ENCODE data around the gene HERC2. TPM values are rescaled to one million over a fixed set of nuclear protein-coding genes. Genes with fewer than 3 reads are reported as not detected.

HERC2 gene
- polyA plus RNA-seq, 2 donors = 19.4 to 28.2 TPM

- no peaks in the 10 kb centered on the region for H3K36me3 ChIP-seq (ENCODE audit: control insufficient read depth in 2 of 2, insufficient read depth in 2 of 2, low read length in 1 of 2)
- H3K27ac ChIP-seq (ENCODE audit: low read depth in 2 of 2, low read length in 1 of 2) = no peak overlapping the region
- no peaks in the 10 kb centered on the region for H3K27me3 ChIP-seq (ENCODE audit: control insufficient read depth in 1 of 2, insufficient read depth in 2 of 2, low read length in 2 of 2)
- whole genome bisulfite sequencing, 2 donors = 81 to 98% methylated on average over 2 of the region's 2 CpGs
- no peak overlapping the region for H3K4me3 ChIP-seq (ENCODE audit: low read depth in 1 of 2, low read length in 2 of 2)
- H3K9me3 ChIP-seq (ENCODE audit: control insufficient read depth in 2 of 2, insufficient read depth in 1 of 2, low read depth in 1 of 2, low read length in 1 of 2) = no peaks in the 10 kb centered on the region
- peaks cover 5 to 13% of the 10 kb centered on the region in 2 donors for H3K4me1 ChIP-seq (ENCODE audit: control insufficient read depth in 2 of 2, insufficient read depth in 2 of 2, low read length in 1 of 2)
These were observed 230.7 kb downstream of the HERC2 start for GRCh38 chr15:28091313-28091712.

- peaks cover 0 to 3% of the 10 kb centered on the region in 2 donors for H3K4me1 ChIP-seq (ENCODE audit: control insufficient read depth in 2 of 2, insufficient read depth in 2 of 2, low read length in 1 of 2)
- H3K27ac ChIP-seq (ENCODE audit: low read depth in 2 of 2, low read length in 1 of 2) = no peak overlapping the region
- no peak overlapping the region for H3K4me3 ChIP-seq (ENCODE audit: low read depth in 1 of 2, low read length in 2 of 2)
- H3K27me3 ChIP-seq (ENCODE audit: control insufficient read depth in 1 of 2, insufficient read depth in 2 of 2, low read length in 2 of 2) = no peaks in the 10 kb centered on the region
- peaks cover 2 to 6% of the 10 kb centered on the region in 2 donors for H3K9me3 ChIP-seq (ENCODE audit: control insufficient read depth in 2 of 2, insufficient read depth in 1 of 2, low read depth in 1 of 2, low read length in 1 of 2)
- 21 to 32% methylated on average over 2 of the region's 2 CpGs for WGBS, 2 donors
- no peaks in the 10 kb centered on the region for H3K36me3 ChIP-seq (ENCODE audit: control insufficient read depth in 2 of 2, insufficient read depth in 2 of 2, low read length in 1 of 2)
These were observed 235.7 kb downstream of the HERC2 start for GRCh38 chr15:28086175-28086703.

DNA sequence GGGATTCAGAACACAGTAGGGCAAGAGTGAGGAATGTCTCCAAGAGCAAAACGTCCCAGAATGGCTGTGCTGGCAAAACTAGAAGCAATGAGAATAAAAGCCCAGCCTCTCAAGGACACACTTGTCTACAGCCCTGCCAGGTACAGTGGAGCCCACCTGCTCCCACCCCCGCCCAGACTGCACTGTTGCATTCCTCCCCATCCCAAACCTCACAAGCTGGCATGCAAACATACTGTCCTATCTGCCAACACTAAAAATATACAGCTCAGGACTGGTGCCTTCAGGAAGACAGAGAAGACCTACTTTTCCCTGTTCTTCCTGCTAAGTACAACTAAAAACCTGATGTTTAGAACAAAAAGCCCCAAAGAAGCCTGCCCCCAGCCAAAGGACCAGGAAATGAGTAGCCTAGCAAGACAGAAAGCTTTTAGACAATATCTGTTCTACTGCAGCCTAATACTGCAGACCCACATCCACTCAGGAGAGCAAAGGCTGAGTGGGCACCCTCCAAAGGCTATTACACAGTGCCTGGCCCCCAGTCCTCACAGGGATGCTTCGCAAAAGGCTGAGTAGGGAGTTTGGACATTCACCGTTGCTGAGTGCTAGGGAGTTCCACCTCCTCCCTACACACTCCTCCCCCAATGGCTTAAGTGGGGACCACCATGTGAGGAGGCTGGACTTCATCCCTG is 236.3 kb downstream of the HERC2 start:
- H3K4me1 ChIP-seq (ENCODE audit: control insufficient read depth in 2 of 2, insufficient read depth in 2 of 2, low read length in 1 of 2) = peaks cover 0 to 3% of the 10 kb centered on the region in 2 donors
- WGBS, 2 donors = 76 to 87% methylated on average over 4 of the region's 4 CpGs
- no peak overlapping the region for H3K4me3 ChIP-seq (ENCODE audit: low read depth in 1 of 2, low read length in 2 of 2)
- H3K27ac ChIP-seq (ENCODE audit: low read depth in 2 of 2, low read length in 1 of 2) = no peak overlapping the region
- peaks cover 2 to 6% of the 10 kb centered on the region in 2 donors for H3K9me3 ChIP-seq (ENCODE audit: control insufficient read depth in 2 of 2, insufficient read depth in 1 of 2, low read depth in 1 of 2, low read length in 1 of 2)
- no peaks in the 10 kb centered on the region for H3K36me3 ChIP-seq (ENCODE audit: control insufficient read depth in 2 of 2, insufficient read depth in 2 of 2, low read length in 1 of 2)
- H3K27me3 ChIP-seq (ENCODE audit: control insufficient read depth in 1 of 2, insufficient read depth in 2 of 2, low read length in 2 of 2) = no peaks in the 10 kb centered on the region

DNA sequence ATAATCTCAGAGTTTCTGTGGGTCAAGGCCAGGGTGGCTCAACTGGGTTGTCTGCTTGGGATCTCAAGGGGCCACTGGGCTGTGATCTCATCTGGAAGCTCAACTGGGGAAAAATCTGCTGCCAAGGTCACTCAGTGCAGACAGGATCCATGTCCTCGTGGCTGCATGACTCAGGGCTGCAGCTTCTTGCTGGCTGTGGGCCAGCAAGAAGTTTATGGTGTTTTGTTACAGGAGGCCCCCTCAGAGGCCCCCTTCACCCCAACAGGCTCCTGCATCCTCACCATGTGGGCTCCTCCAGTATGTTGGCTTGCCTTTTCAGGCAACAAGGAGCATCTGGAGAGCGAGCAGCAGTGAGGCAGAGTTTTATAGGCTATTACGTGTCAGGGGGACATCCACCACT is 237.4 kb downstream of the HERC2 start:
- 66 to 73% methylated on average over 3 of the region's 3 CpGs for whole genome bisulfite sequencing, 2 donors
- H3K4me3 ChIP-seq (ENCODE audit: low read depth in 1 of 2, low read length in 2 of 2) = no peak overlapping the region
- no peak overlapping the region for H3K27ac ChIP-seq (ENCODE audit: low read depth in 2 of 2, low read length in 1 of 2)
- H3K36me3 ChIP-seq (ENCODE audit: control insufficient read depth in 2 of 2, insufficient read depth in 2 of 2, low read length in 1 of 2) = peaks cover 0 to 2% of the 10 kb centered on the region in 2 donors
- H3K27me3 ChIP-seq (ENCODE audit: control insufficient read depth in 1 of 2, insufficient read depth in 2 of 2, low read length in 2 of 2) = no peaks in the 10 kb centered on the region
- peaks cover 2 to 6% of the 10 kb centered on the region in 2 donors for H3K9me3 ChIP-seq (ENCODE audit: control insufficient read depth in 2 of 2, insufficient read depth in 1 of 2, low read depth in 1 of 2, low read length in 1 of 2)
- peaks cover 0 to 3% of the 10 kb centered on the region in 2 donors for H3K4me1 ChIP-seq (ENCODE audit: control insufficient read depth in 2 of 2, insufficient read depth in 2 of 2, low read length in 1 of 2)

DNA sequence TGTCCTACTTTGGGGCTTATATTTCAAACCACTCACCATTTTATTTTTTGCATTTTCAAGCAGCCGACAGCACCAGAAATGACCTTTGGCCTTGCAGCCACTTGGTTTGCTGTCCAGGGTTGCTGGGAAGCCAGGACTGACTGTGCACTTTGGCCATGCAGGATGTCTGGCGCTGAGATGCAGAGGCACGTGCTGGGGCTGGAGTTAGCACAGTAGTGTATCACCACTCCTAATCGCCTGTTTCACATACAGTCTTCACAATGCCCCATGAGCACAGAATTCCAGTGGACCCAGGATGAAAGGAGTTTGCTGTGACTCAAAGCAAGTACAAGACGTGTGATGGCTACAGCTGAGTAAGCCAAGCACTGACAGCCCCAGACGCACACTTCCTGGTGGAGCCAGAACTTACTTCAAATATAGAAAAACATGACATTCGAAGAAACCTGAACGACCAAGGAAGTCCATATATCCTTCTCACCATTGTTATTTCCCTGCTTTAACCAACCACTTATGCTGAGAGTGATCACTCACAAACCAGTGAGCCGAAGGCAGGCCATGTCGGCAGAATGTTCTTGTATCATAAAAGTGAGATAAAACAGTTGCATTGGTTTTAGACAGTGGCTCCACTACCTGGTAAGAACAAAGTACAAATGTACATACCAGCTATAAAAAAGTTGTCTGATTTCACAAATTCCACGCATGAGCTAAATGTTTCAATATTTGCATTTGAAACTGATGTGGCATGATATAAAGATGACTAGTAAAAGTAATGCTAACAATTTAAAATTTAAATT is 238.9 kb downstream of the HERC2 start:
- peaks cover 2 to 6% of the 10 kb centered on the region in 2 donors for H3K9me3 ChIP-seq (ENCODE audit: control insufficient read depth in 2 of 2, insufficient read depth in 1 of 2, low read depth in 1 of 2, low read length in 1 of 2)
- no peaks in the 10 kb centered on the region for H3K27me3 ChIP-seq (ENCODE audit: control insufficient read depth in 1 of 2, insufficient read depth in 2 of 2, low read length in 2 of 2)
- H3K4me1 ChIP-seq (ENCODE audit: control insufficient read depth in 2 of 2, insufficient read depth in 2 of 2, low read length in 1 of 2) = peaks cover 0 to 3% of the 10 kb centered on the region in 2 donors
- no peak overlapping the region for H3K27ac ChIP-seq (ENCODE audit: low read depth in 2 of 2, low read length in 1 of 2)
- 69 to 72% methylated on average over 11 of the region's 11 CpGs for WGBS, 2 donors
- H3K36me3 ChIP-seq (ENCODE audit: control insufficient read depth in 2 of 2, insufficient read depth in 2 of 2, low read length in 1 of 2) = peaks cover 0 to 2% of the 10 kb centered on the region in 2 donors
- H3K4me3 ChIP-seq (ENCODE audit: low read depth in 1 of 2, low read length in 2 of 2) = no peak overlapping the region

DNA sequence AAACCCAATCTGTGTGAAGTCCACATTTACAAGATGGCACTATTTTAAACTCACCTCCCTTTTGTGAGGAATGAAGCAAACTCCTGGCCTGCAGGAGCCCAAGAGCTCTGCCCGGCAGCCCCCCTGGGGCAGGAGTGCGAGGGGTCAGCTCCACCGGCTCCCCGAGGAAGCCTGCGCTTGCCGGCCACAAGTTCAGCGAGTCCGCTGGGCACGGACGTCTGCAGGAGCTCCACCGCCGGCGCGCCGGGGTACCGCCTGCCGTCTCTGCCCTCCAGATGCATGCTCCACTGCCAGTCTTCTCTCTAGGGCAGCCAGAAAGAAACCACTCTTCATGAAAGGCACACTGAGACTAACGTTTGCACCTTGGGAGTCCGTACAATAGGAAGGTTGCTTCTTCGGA is 240.4 kb downstream of the HERC2 start:
- Histone ChIP-seq H3K27ac (ENCODE audit: low read depth in 2 of 2, low read length in 1 of 2) (no peak overlapping the region), H3K9me3 (ENCODE audit: control insufficient read depth in 2 of 2, insufficient read depth in 1 of 2, low read depth in 1 of 2, low read length in 1 of 2) (peaks cover 2 to 6% of the 10 kb centered on the region in 2 donors), H3K27me3 (ENCODE audit: control insufficient read depth in 1 of 2, insufficient read depth in 2 of 2, low read length in 2 of 2) (no peaks in the 10 kb centered on the region), H3K36me3 (ENCODE audit: control insufficient read depth in 2 of 2, insufficient read depth in 2 of 2, low read length in 1 of 2) (peaks cover 0 to 2% of the 10 kb centered on the region in 2 donors), H3K4me3 (ENCODE audit: low read depth in 1 of 2, low read length in 2 of 2) (no peak overlapping the region), H3K4me1 (ENCODE audit: control insufficient read depth in 2 of 2, insufficient read depth in 2 of 2, low read length in 1 of 2) (peaks cover 0 to 3% of the 10 kb centered on the region in 2 donors)
- WGBS, 2 donors = 96 to 97% methylated on average over 20 of the region's 20 CpGs

DNA sequence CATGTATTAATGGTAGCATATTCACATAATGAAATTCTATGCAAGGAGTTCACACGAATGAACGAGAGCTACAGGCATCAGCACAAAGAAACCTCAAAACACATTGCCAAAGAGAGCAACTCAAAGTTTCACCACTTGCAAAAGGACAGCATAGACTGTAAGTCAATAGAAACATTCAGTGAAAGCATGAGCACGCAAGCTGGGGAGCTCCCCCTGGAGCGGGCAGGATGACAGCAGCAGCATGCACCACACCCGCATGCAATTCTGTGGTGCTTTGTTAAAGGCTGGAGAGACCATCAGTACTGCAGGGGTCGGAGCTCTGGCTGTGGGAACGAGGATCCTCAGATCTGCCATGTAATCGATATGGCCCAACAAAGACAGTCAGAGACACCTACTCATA is 241.6 kb downstream of the HERC2 start:
- Histone ChIP-seq H3K27me3 (ENCODE audit: control insufficient read depth in 1 of 2, insufficient read depth in 2 of 2, low read length in 2 of 2) (no peaks in the 10 kb centered on the region), H3K4me3 (ENCODE audit: low read depth in 1 of 2, low read length in 2 of 2) (no peak overlapping the region), H3K27ac (ENCODE audit: low read depth in 2 of 2, low read length in 1 of 2) (no peak overlapping the region), H3K9me3 (ENCODE audit: control insufficient read depth in 2 of 2, insufficient read depth in 1 of 2, low read depth in 1 of 2, low read length in 1 of 2) (peaks cover 2 to 6% of the 10 kb centered on the region in 2 donors), H3K36me3 (ENCODE audit: control insufficient read depth in 2 of 2, insufficient read depth in 2 of 2, low read length in 1 of 2) (peaks cover 0 to 2% of the 10 kb centered on the region in 2 donors), H3K4me1 (ENCODE audit: control insufficient read depth in 2 of 2, insufficient read depth in 2 of 2, low read length in 1 of 2) (peaks cover 0 to 3% of the 10 kb centered on the region in 2 donors)
- WGBS, 2 donors = 69 to 71% methylated on average over 8 of the region's 8 CpGs

- Histone ChIP-seq H3K27me3 (ENCODE audit: control insufficient read depth in 1 of 2, insufficient read depth in 2 of 2, low read length in 2 of 2) (no peaks in the 10 kb centered on the region), H3K4me3 (ENCODE audit: low read depth in 1 of 2, low read length in 2 of 2) (no peak overlapping the region), H3K27ac (ENCODE audit: low read depth in 2 of 2, low read length in 1 of 2) (no peak overlapping the region), H3K9me3 (ENCODE audit: control insufficient read depth in 2 of 2, insufficient read depth in 1 of 2, low read depth in 1 of 2, low read length in 1 of 2) (peaks cover under 1 to 6% of the 10 kb centered on the region in 2 donors), H3K36me3 (ENCODE audit: control insufficient read depth in 2 of 2, insufficient read depth in 2 of 2, low read length in 1 of 2) (peaks cover 0 to 2% of the 10 kb centered on the region in 2 donors), H3K4me1 (ENCODE audit: control insufficient read depth in 2 of 2, insufficient read depth in 2 of 2, low read length in 1 of 2) (peaks cover 0 to 3% of the 10 kb centered on the region in 2 donors)
- WGBS, 2 donors = 88 to 91% methylated on average over 9 of the region's 9 CpGs
These were observed 242.5 kb downstream of the HERC2 start for GRCh38 chr15:28079313-28079969.

DNA sequence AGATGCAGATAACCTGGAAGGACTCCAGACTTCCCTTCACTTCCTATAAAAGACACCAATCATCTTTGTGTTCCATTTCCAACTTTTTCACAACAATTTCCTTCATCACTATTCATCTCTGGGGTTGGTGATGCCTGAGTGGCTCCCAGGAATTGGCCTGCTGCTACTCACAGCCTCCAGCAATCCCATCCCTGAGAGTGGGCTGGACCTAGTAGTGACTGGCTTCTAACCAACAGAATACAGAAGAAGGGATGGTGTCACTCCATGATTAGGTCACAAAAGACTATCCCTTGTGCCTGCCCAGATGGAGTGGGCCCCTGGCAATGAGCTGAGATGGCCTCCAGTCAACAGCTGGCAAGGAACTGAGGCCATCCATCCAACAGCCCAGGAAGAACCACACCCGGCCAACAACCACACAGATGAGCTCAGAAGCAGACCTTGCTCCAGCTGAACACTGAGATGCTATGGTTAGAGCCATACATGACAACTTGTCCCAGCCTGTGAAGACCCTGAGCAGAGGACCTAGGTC is 243.7 kb downstream of the HERC2 start:
- 71 to 73% methylated on average over 1 of the region's 1 CpG for WGBS, 2 donors
- no peak overlapping the region for H3K27ac ChIP-seq (ENCODE audit: low read depth in 2 of 2, low read length in 1 of 2)
- H3K36me3 ChIP-seq (ENCODE audit: control insufficient read depth in 2 of 2, insufficient read depth in 2 of 2, low read length in 1 of 2) = peaks cover 0 to 2% of the 10 kb centered on the region in 2 donors
- no peak overlapping the region for H3K4me3 ChIP-seq (ENCODE audit: low read depth in 1 of 2, low read length in 2 of 2)
- peaks cover 0 to 3% of the 10 kb centered on the region in 2 donors for H3K9me3 ChIP-seq (ENCODE audit: control insufficient read depth in 2 of 2, insufficient read depth in 1 of 2, low read depth in 1 of 2, low read length in 1 of 2)
- H3K27me3 ChIP-seq (ENCODE audit: control insufficient read depth in 1 of 2, insufficient read depth in 2 of 2, low read length in 2 of 2) = no peaks in the 10 kb centered on the region
- H3K4me1 ChIP-seq (ENCODE audit: control insufficient read depth in 2 of 2, insufficient read depth in 2 of 2, low read length in 1 of 2) = no peaks in the 10 kb centered on the region
